Neural crest cell (in vitro differentiated cells): ENCODE data around the gene IL1RL2. TPM values are rescaled to one million over a fixed set of nuclear protein-coding genes. Genes with fewer than 3 reads are reported as not detected.

ENCODE experiments used
- DNase-seq: peaks from one replicate; pipeline ENCODE4 v3.0.0; 2021; ENCODE audit warnings: low read depth, mixed read lengths, low spot score
- H3K27ac Mint-ChIP-seq: one replicate; pipeline ENCODE4 v1.8.0; 2021; ENCODE audit warnings: mild to moderate bottlenecking, mixed read lengths; ENCODE audit not compliant: unreplicated experiment
- H3K27me3 Mint-ChIP-seq: 2 replicates; pipeline ENCODE4 v1.8.0; 2021; ENCODE audit warnings: low read depth, mild to moderate bottlenecking, mixed read lengths
- H3K36me3 Mint-ChIP-seq: 2 replicates; pipeline ENCODE4 v1.8.0; 2021; ENCODE audit warnings: low read depth, mild to moderate bottlenecking, mixed read lengths
- H3K4me1 Mint-ChIP-seq: 2 replicates; pipeline ENCODE4 v1.8.0; 2021; ENCODE audit warnings: mixed read lengths
- H3K4me3 Mint-ChIP-seq: one replicate; pipeline ENCODE4 v1.8.0; 2021; ENCODE audit warnings: mild to moderate bottlenecking, mixed read lengths
- H3K9me3 Mint-ChIP-seq: 2 replicates; pipeline ENCODE4 v1.8.0; 2021; ENCODE audit warnings: mixed read lengths
- CTCF ChIP-seq: fragments of 200-600 bp; sonication (generic); conservative IDR thresholded peaks from 2 replicates; pipeline ENCODE4 v1.5.0; 2021; ENCODE audit warnings: antibody characterized with exemption, mild to moderate bottlenecking
- total RNA-seq: library from RNA; stranded (reverse); gene quantifications from 2 replicates; pipeline ENCODE4 v1.2.1, GENCODE V29; 2021

The IL1RL2 gene
- total RNA-seq, 1 donor from 2014 or later = not detected

GRCh38 chr2:102141011-102141943 is 45.5 kb upstream of the IL1RL2 start:
- peaks cover 2% of the 10 kb centered on the region for H3K9me3 Mint-ChIP-seq

GRCh38 chr2:102141970-102142828 is 44.6 kb upstream of the IL1RL2 start, which contains the start of gene IL1R1:
IL1R1 (plus strand) TSS chr2:102142746; CDS start chr2:102157725, 14,979 bp downstream.
- DNase-seq = peak; percentile 33
- TF ChIP-seq CTCF = no peak
- Mint-ChIP-seq H3K27me3 (peaks cover 58% of the 10 kb centered on the region), H3K4me3 (peak within 1 kb of the TSS; percentile 79), H3K4me1 (peaks cover 9% of the 10 kb centered on the region), H3K27ac (no peak within 1 kb of the TSS), H3K36me3 (peaks cover 2% of the 10 kb centered on the region), H3K9me3 (peaks cover 2% of the 10 kb centered on the region)

More at GRCh38 chr2:102141011-102141943, 45.5 kb upstream of the IL1RL2 start:
- no peak for TF ChIP-seq CTCF
- H3K4me3 Mint-ChIP-seq = peak overlapping the region; percentile 79
- H3K27me3 Mint-ChIP-seq = peaks cover 58% of the 10 kb centered on the region
- H3K36me3 Mint-ChIP-seq = peaks cover 2% of the 10 kb centered on the region
- DNase-seq = no peak
- no peak overlapping the region for H3K27ac Mint-ChIP-seq
- H3K4me1 Mint-ChIP-seq = peaks cover 9% of the 10 kb centered on the region

GRCh38 chr2:102142829-102143449 is 43.9 kb upstream of the IL1RL2 start:
- Mint-ChIP-seq H3K27me3 (peaks cover 55% of the 10 kb centered on the region), H3K36me3 (peaks cover 4% of the 10 kb centered on the region), H3K9me3 (peaks cover 2% of the 10 kb centered on the region), H3K4me1 (peaks cover 9% of the 10 kb centered on the region), H3K27ac (no peak overlapping the region), H3K4me3 (peak overlapping the region; percentile 78)
- no peak for DNase-seq
- TF ChIP-seq CTCF = no peak

GRCh38 chr2:102143450-102143985 is 43.3 kb upstream of the IL1RL2 start:
- H3K4me1 Mint-ChIP-seq = peaks cover 9% of the 10 kb centered on the region
- H3K36me3 Mint-ChIP-seq = peaks cover 5% of the 10 kb centered on the region
- H3K9me3 Mint-ChIP-seq = peaks cover 4% of the 10 kb centered on the region
- DNase-seq = no peak
- no peak overlapping the region for H3K27ac Mint-ChIP-seq
- peak overlapping the region; percentile 78 for H3K4me3 Mint-ChIP-seq
- H3K27me3 Mint-ChIP-seq = peaks cover 51% of the 10 kb centered on the region
- TF ChIP-seq CTCF = no peak

GRCh38 chr2:102144128-102144527 is 42.7 kb upstream of the IL1RL2 start:
- no peak overlapping the region for H3K27ac Mint-ChIP-seq
- DNase-seq = no peak
- peaks cover 8% of the 10 kb centered on the region for H3K36me3 Mint-ChIP-seq
- peak overlapping the region; percentile 23 for H3K4me3 Mint-ChIP-seq
- H3K9me3 Mint-ChIP-seq = peaks cover 6% of the 10 kb centered on the region
- H3K27me3 Mint-ChIP-seq = peaks cover 51% of the 10 kb centered on the region
- peaks cover 9% of the 10 kb centered on the region for H3K4me1 Mint-ChIP-seq
- TF ChIP-seq CTCF = no peak
